GM13977 (cell line): Measurements from ENCODE around the gene BAD.

Experiments used
- DNase-seq: peaks from one replicate; pipeline ENCODE4 v3.0.0; 2012; ENCODE audit warnings: low spot score
- CTCF ChIP-seq: IDR thresholded peaks from 2 replicates; pipeline ENCODE4 v1.5.1; 2012; ENCODE audit warnings: mild to moderate bottlenecking, control low read depth; ENCODE audit not compliant: insufficient read depth; ENCODE audit errors: extremely low read depth, missing control alignments
- in situ Hi-C: fragments of 300-500 bp; cut with MboI; formaldehyde crosslinking; loops from one replicate; pipeline ENCODE4 v1.12.0; 2022; ENCODE audit warnings: low sequenced_read_pairs, low pct_unique_long_range_greater_than_20kb, mixed read lengths, inconsistent platforms; ENCODE audit not compliant: unreplicated experiment

The BAD gene

GRCh38 chr11:64306563-64306875 is 22.1 kb upstream of the BAD start:
- TF ChIP-seq CTCF = no peak
- DNase-seq = no peak
- in situ Hi-C loops = no loop called here

GRCh38 chr11:64305691-64306562 is 21.5 kb upstream of the BAD start:
- DNase-seq = peak; percentile 57
- peak; percentile 60 for TF ChIP-seq CTCF
- in situ Hi-C loops = no loop called here

- in situ Hi-C loops = no loop called here
- peak; percentile 100 for DNase-seq
- no peak for TF ChIP-seq CTCF
These were observed 20.7 kb upstream of the BAD start, which contains the start of gene ESRRA for GRCh38 chr11:64305075-64305690. Gene ESRRA (plus strand): TSS chr11:64305524. CDS start chr11:64307180, 1,656 bp downstream.

- in situ Hi-C loops = no loop called here
- peak; percentile 93 for TF ChIP-seq CTCF
- DNase-seq = peak; percentile 88
These were observed 20.0 kb upstream of the BAD start for GRCh38 chr11:64304316-64305072.

GRCh38 chr11:64304032-64304315 is 19.5 kb upstream of the BAD start:
- DNase-seq = no peak
- TF ChIP-seq CTCF = no peak
- in situ Hi-C loops = no loop called here

GRCh38 chr11:64303109-64304031 is 18.9 kb upstream of the BAD start:
- DNase-seq = no peak
- in situ Hi-C loops = no loop called here
- TF ChIP-seq CTCF = no peak
